Suprapubic skin (tissue), 3 donors: ENCODE results near the gene CPT1A.

ENCODE experiments used
- CTCF ChIP-seq, 2 donors: fragments of 200-600 bp in 1 of 2; fragments of 450-650 bp in 1 of 2; sonication (generic) in 1 of 2; IDR thresholded peaks; one replicate each; pipeline ENCODE4 v1.5.1; 2016 to 2019; ENCODE audit warnings: antibody characterized with exemption in 2 of 2, mild to moderate bottlenecking in 1 of 2, moderate library complexity in 1 of 2
- POLR2A ChIP-seq, 2 donors: fragments of 450-650 bp; IDR thresholded peaks; one replicate each; pipeline ENCODE4 v1.6.1; 2017; ENCODE audit warnings: antibody characterized with exemption in 2 of 2, mild to moderate bottlenecking in 2 of 2, moderate library complexity in 2 of 2

DNA sequence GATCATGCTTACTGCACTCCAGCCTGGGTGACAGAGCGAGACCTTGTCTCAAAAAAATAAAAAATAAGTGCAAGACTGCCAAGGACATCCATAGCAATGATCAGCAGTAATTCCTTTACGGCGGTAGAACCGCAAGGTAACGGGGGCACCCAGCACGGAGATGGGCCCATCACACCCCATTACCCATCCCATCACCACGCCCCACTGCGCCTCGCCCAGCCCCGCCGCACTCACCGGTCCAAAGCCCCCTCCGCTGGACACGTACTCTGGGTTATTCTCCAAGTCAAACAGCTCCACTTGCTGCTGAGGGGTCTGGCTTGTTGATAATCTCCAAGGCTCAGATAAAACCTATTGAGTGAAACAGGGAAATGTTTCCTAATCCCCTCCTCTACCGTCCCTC, 81.7 kb downstream of the CPT1A start:
- TF ChIP-seq CTCF (IDR thresholded peaks at IDR 0.05) (no peak), POLR2A (IDR thresholded peaks at IDR 0.05) (no peak)
